Ishikawa (cell line): ENCODE results near the gene TJAP1.

Experiments used
- CEBPB ChIP-seq: IDR thresholded peaks from 2 replicates; pipeline ENCODE4 v1.6.1; 2012
- CREB1 ChIP-seq: IDR thresholded peaks from 2 replicates; pipeline ENCODE4 v1.6.1; 2012; ENCODE audit warnings: low read depth
- EGR1 ChIP-seq: IDR thresholded peaks from 2 replicates; pipeline ENCODE4 v1.6.1; 2012
- EP300 ChIP-seq: IDR thresholded peaks from 2 replicates; pipeline ENCODE4 v1.6.1; 2012; ENCODE audit warnings: borderline replicate concordance
- MAX ChIP-seq: IDR thresholded peaks from 2 replicates; pipeline ENCODE4 v1.6.1; 2012
- TAF1 ChIP-seq: IDR thresholded peaks from 2 replicates; pipeline ENCODE4 v1.6.1; 2012; ENCODE audit warnings: low read depth, mild to moderate bottlenecking
- TCF12 ChIP-seq: IDR thresholded peaks from 2 replicates; pipeline ENCODE4 v1.6.1; 2012; ENCODE audit warnings: low read depth
- TEAD4 ChIP-seq: IDR thresholded peaks from 2 replicates; pipeline ENCODE4 v1.6.1; 2012
- YY1 ChIP-seq: IDR thresholded peaks from 2 replicates; pipeline ENCODE4 v1.6.1; 2012; ENCODE audit warnings: low read depth
- ZBTB7A ChIP-seq: IDR thresholded peaks from 2 replicates; pipeline ENCODE4 v1.6.1; 2012; ENCODE audit warnings: low read depth
- TF ChIP-seq, protein P1 (sequence below): IDR thresholded peaks from 2 replicates; pipeline ENCODE4 v1.6.1; 2012; ENCODE audit warnings: low read depth, mild to moderate bottlenecking
- TF ChIP-seq, protein P2 (sequence below): IDR thresholded peaks from 2 replicates; pipeline ENCODE4 v1.6.1; 2012

DNA sequence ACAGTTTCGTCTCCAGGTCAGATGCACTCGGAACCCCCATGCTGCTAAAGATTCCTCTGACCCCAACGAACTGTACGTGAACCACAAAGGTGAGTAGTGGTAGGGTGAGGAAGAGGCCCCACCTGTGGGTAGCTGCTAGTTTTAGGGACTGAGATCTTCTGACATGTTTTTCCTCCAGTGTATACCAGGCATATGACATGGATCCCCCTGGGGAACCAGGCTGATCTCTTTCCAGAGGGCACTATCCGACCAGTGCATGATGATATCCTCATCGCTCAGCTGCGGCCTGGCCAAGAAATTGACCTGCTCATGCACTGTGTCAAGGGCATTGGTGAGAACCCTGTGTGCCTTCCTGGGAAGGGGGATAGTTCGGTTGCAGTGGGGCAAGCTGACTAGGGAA is 42.7 kb downstream of the TJAP1 start:
- TF ChIP-seq CREB1 (no peak), TEAD4 (no peak), TAF1 (no peak), EP300 (no peak), MAX (no peak), EGR1 (no peak), ZBTB7A (no peak), TCF12 (no peak), CEBPB (no peak), YY1 (no peak)
- TF ChIP-seq, protein P1, sequence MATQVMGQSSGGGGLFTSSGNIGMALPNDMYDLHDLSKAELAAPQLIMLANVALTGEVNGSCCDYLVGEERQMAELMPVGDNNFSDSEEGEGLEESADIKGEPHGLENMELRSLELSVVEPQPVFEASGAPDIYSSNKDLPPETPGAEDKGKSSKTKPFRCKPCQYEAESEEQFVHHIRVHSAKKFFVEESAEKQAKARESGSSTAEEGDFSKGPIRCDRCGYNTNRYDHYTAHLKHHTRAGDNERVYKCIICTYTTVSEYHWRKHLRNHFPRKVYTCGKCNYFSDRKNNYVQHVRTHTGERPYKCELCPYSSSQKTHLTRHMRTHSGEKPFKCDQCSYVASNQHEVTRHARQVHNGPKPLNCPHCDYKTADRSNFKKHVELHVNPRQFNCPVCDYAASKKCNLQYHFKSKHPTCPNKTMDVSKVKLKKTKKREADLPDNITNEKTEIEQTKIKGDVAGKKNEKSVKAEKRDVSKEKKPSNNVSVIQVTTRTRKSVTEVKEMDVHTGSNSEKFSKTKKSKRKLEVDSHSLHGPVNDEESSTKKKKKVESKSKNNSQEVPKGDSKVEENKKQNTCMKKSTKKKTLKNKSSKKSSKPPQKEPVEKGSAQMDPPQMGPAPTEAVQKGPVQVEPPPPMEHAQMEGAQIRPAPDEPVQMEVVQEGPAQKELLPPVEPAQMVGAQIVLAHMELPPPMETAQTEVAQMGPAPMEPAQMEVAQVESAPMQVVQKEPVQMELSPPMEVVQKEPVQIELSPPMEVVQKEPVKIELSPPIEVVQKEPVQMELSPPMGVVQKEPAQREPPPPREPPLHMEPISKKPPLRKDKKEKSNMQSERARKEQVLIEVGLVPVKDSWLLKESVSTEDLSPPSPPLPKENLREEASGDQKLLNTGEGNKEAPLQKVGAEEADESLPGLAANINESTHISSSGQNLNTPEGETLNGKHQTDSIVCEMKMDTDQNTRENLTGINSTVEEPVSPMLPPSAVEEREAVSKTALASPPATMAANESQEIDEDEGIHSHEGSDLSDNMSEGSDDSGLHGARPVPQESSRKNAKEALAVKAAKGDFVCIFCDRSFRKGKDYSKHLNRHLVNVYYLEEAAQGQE, result no peak
- TF ChIP-seq, protein P2, sequence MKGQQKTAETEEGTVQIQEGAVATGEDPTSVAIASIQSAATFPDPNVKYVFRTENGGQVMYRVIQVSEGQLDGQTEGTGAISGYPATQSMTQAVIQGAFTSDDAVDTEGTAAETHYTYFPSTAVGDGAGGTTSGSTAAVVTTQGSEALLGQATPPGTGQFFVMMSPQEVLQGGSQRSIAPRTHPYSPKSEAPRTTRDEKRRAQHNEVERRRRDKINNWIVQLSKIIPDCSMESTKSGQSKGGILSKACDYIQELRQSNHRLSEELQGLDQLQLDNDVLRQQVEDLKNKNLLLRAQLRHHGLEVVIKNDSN, result no peak
